OCI-LY7 (cell line): Measurements from ENCODE around the gene HIGD1C.

Experiments
- CTCF ChIP-seq: fragments of 200-600 bp; sonication (generic); conservative IDR thresholded peaks from 2 replicates; pipeline ENCODE4 v1.5.1; 2014; ENCODE audit warnings: mild to moderate bottlenecking, antibody characterized with exemption, low read length, moderate library complexity, mixed read lengths
- EZH2phosphoT487 ChIP-seq: fragments of 200-600 bp; sonication (generic); IDR thresholded peaks from 2 replicates; pipeline ENCODE4 v1.6.1; 2018; ENCODE audit warnings: low read depth, borderline replicate concordance, mild to moderate bottlenecking, mixed run types, antibody characterized with exemption, low read length, moderate library complexity, mixed read lengths

- no peak for TF ChIP-seq CTCF
- TF ChIP-seq EZH2phosphoT487 = no peak
Measured at GRCh38 chr12:51018956-51019355, 66.6 kb downstream of the HIGD1C start.
